Measurements from ENCODE around the gene SLC30A1.

The SLC30A1 gene

DNA sequence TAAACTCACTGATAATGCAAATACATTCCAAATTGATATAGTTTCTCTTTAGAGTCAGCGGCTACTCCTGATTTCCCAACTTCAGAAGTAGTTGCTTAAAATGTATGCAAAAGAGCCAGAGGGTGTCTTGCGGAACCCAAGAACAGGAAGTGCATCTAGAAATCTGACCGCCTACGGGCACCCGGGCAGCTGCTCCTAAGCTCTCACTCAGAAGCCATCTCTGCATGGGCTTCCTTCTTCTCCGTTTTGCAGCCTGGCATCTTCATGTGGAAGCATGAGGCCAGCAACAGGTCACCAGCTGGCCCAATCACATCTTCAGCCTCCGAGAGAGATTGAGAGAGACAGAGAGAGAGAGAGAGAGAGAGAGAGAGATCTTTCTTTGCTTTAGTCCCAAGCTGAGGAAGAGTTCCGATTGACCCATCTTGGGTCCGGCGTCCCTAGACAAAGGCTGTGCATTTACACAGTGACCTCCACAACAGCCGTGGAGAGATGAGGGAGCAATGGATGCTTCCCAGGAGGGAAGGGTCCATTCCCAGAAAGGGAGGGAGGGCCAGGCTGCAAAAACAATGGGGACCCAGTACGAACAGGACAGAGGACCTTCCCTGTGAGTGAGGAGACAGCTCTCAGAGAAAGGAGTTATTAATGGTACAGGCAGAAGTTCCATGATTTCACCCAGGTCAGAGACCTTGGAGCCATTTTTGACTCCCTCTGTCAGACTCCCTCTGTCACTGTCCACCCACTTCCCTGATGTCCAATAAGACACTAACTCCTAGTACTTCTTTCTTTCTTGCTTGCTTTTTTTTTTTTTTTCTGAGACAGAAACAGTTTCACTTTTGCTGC lies 28.2 kb upstream of the SLC30A1 start:
- DNase-seq: no peak

DNA sequence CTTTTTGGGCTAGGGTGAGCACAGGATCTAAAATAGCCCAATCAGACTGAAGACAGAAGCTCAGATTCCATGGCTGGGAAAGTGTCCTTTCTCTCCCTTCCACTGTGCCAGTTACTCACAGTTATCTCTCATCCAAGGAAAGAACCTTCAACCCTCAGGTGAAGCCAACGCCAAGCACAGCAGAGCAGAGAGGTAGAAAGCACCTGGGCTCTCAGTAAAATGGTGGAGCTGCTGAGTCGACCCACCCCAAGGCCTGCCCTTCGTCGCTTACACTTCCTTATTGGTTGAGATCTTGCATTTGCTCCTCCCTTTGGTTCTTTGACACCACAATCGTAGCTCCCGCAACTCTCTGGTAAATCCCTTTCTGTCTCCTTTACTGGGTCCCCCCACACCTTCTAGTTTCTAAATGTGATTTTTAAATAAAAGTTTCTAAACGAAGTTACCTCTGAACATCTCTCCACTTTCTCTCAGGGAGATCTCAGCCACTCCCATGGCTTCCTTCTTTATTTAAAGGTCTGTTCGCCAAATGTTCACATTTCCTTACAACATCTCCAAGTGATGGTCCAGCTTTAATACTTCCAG lies 27.5 kb upstream of the SLC30A1 start:
- DNase-seq: no peak

GRCh38 chr1:211605603-211606331 lies 26.8 kb upstream of the SLC30A1 start:
- DNase-seq: no peak

GRCh38 chr1:211605034-211605433 lies 26.1 kb upstream of the SLC30A1 start:
- DNase-seq: no peak

GRCh38 chr1:211604548-211604947 lies 25.6 kb upstream of the SLC30A1 start:
- no peak for DNase-seq

GRCh38 chr1:211603713-211604112 lies 24.8 kb upstream of the SLC30A1 start:
- DNase-seq: no peak

DNA sequence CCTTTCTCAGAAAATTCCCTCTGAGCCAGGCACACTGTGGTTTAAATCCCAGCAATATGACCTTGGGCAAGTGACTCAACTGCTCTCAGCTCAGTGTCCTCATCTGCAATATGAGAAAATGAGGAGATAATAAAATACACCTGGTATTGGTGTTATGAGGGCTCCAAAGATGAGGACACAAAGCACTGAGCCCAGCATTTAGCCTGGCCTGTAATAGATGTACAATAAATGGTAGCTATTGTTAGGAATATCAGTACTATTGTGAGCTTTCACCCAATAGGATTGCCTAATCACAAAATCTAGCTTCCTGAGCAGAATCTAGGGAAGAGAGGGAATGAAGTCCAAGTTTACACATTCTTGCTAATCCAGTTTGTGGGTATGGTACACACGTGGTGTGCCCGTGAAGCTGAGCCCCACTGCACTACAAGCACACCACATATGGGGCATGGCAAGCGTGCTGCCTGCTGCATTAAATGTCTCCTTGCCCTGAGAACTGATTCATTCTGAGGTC lies 24.3 kb upstream of the SLC30A1 start:
- no peak for DNase-seq

GRCh38 chr1:211601982-211602670 lies 23.2 kb upstream of the SLC30A1 start:
- DNase-seq: peak; percentile 48

DNA sequence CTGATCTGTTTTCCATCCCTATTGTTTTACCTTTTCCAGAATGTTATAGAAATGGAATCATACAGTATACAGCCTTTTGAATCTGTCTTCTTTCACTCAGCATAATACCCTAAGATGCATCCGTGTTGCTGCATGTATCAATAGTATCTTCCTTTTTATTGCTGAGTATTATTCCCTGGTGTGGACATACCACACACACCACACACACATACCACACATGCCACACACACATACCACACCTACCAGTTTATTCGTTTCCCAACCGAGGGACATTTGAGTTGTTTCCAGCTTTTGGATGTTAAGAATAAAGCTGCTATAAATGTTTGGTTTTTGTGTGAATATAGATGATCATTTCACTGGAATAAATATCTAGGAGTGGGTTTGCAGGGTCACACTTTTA lies 22.2 kb upstream of the SLC30A1 start:
- DNase-seq: no peak

DNA sequence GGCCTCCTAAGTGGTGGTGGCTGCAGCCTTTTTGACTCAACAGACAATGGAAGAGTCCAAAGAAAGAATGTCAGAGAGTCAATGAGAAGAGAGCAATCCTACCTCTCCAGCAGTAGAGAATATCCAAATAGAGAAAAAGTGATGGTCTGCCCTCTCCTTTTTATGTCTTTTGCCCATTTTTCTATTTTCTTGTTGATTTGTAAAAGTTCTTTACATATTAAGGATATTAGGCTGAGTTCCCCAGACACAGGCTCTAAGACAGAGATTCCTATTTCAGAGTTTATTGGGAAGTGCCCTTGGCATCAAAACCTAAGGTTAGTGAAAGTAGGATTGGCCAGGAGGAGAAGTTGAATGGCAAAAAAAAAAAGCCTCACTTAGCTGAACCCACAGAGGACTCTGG lies 20.3 kb upstream of the SLC30A1 start:
- no peak for DNase-seq

DNA sequence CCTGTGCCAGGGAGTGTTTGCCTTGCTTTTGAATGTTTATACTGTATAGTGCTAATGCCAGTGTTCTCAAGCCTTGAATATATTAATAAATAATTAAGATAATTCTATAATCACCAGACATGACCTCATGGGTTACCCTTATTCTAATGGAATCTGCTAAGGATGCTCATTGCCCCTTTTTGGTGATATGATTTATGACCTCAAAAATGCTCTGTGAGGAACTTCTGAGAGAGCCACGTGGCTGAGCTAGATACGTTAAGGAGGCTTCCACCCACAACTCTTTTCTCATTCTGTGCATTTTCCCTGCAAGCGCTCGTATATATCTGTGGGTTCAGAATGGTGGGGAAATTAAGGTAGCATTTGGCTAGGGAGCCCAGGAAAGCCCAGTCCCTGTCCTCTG lies 19.6 kb upstream of the SLC30A1 start:
- no peak for DNase-seq

- DNase-seq: no peak
Measured at GRCh38 chr1:211596418-211597181, 17.6 kb upstream of the SLC30A1 start.

DNA sequence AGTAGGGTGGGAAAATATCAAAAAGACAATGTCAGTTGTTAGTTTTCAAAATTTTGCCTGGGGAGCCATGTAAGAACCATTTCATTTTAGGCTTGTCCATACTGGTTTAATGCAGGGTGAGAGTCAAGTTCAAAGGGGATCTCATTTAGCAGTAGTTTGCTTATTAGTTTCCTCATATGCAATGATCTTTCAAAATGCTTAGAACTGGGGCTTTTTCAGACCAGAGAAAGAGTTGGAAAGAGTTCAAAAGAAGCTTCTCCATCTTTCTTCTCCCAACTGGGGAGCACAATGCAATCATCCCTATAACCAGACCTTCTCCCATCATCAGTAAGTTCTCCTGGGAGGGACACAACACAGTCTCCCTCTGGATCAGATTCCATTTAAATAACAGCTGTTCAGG lies 16.5 kb upstream of the SLC30A1 start:
- DNase-seq: no peak

- DNase-seq: no peak
Measured at GRCh38 chr1:211591980-211592493, 13.1 kb upstream of the SLC30A1 start.

- no peak for DNase-seq
Measured at GRCh38 chr1:211589782-211590721, 11.1 kb upstream of the SLC30A1 start.

GRCh38 chr1:211588711-211589110 lies 9.8 kb upstream of the SLC30A1 start:
- DNase-seq: no peak

DNA sequence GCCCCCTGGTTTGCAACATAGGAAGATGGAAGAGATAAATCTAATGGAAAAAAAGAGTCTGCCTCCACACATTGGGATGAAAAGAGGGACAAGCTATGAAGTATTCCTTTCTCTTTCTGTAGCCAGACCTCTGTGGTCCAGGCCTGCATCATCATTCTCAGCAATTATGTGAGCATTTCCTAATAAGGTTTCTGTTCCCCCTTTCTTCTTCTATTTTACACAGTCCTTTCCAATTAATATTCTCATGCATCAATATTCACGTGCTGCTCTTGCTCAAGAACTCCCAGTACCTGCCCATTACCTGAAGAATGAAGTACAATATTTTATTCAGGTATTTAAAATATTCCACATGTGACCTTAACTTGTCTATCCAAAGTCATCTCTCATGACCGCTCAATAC lies 8.2 kb upstream of the SLC30A1 start:
- DNase-seq: no peak

- DNase-seq: no peak
Measured at GRCh38 chr1:211586538-211586937, 7.6 kb upstream of the SLC30A1 start.

GRCh38 chr1:211583011-211583992 lies 4.3 kb upstream of the SLC30A1 start:
- no peak for DNase-seq

DNA sequence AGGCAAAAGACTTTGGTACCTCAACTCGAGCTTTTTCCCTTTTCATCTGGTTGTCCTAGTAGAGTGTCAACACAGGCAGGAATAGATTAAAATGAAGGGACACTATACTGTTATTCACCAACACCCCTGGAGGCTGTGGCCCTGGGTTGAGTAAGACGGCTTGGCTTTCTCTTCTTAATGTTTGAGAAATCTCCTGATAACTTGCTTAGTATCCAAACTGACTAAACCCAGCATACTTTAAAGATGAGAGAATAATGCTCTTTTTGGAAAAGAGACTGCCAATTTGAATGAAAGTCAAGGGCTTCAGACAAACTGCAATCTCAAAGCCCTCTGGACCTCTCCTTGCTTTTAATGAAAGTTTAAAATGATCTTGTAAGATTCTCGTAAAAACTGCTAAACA lies 2.6 kb upstream of the SLC30A1 start:
- DNase-seq: no peak
